HepG2 (cell line): ENCODE data around the gene U2AF1L4. TPM values are rescaled to one million over a fixed set of nuclear protein-coding genes. Genes with fewer than 3 reads are reported as not detected.
A peak's percentile ranks its signal among the peaks of the same experiment; 100 is the strongest.

Source experiments
- ATF7-NPFF ChIP-seq: sonication (generic); formaldehyde crosslinking; IDR thresholded peaks from 2 replicates; pipeline ENCODE4 v1.8.1; 2023; ENCODE audit warnings: mild to moderate bottlenecking, low read depth, missing genetic modification reagents, moderate library complexity
- BHLHE40 ChIP-seq: IDR thresholded peaks from 2 replicates; pipeline ENCODE4 v1.6.1; 2011; ENCODE audit warnings: low read length, improper control_type of control experiment
- CHCHD3 ChIP-seq: sonication (generic); formaldehyde crosslinking; IDR thresholded peaks from 2 replicates; pipeline ENCODE4 v1.8.0; 2022; ENCODE audit warnings: mild to moderate bottlenecking, missing genetic modification reagents, moderate library complexity
- GPN1 ChIP-seq: sonication (generic); formaldehyde crosslinking; IDR thresholded peaks from 2 replicates; pipeline ENCODE4 v1.5.1; 2020; ENCODE audit warnings: missing genetic modification reagents, borderline replicate concordance
- GTF3A ChIP-seq: sonication (generic); formaldehyde crosslinking; conservative IDR thresholded peaks from 2 replicates; pipeline ENCODE4 v1.4.0; 2020; ENCODE audit warnings: mild to moderate bottlenecking, missing genetic modification reagents
- IRX3 ChIP-seq: sonication (generic); formaldehyde crosslinking; IDR thresholded peaks from 2 replicates; pipeline ENCODE4 v1.8.1; 2023; ENCODE audit warnings: mild to moderate bottlenecking, low read depth, missing genetic modification reagents, borderline replicate concordance
- PRMT3 ChIP-seq: sonication (generic); formaldehyde crosslinking; IDR thresholded peaks from 2 replicates; pipeline ENCODE4 v1.8.1; 2022; ENCODE audit warnings: low read depth, mild to moderate bottlenecking, moderate library complexity, missing genetic modification reagents, borderline replicate concordance
- RAD21 ChIP-seq: fragments of 450-650 bp; formaldehyde crosslinking; IDR thresholded peaks from 2 replicates; pipeline ENCODE4 v1.5.0; 2020; ENCODE audit warnings: mild to moderate bottlenecking
- SP5 ChIP-seq: IDR thresholded peaks from 2 replicates; pipeline ENCODE4 v1.6.1; 2016; ENCODE audit warnings: low read depth, borderline replicate concordance
- SRSF1 ChIP-seq: fragments of 200-400 bp; formaldehyde crosslinking; optimal IDR thresholded peaks from 2 replicates; pipeline ENCODE3; 2017; ENCODE audit warnings: mild to moderate bottlenecking, low read depth, low read length, moderate library complexity
- THAP11 ChIP-seq: IDR thresholded peaks from 2 replicates; pipeline ENCODE4 v1.6.1; 2016; ENCODE audit warnings: missing biosample characterization, missing genetic modification reagents
- YEATS4 ChIP-seq: sonication (generic); formaldehyde crosslinking; IDR thresholded peaks from 2 replicates; pipeline ENCODE4 v1.4.0; 2020; ENCODE audit warnings: missing genetic modification reagents, borderline replicate concordance
- ZBTB7B ChIP-seq: sonication (generic); formaldehyde crosslinking; IDR thresholded peaks from 2 replicates; pipeline ENCODE4 v1.4.0; 2020; ENCODE audit warnings: missing genetic modification reagents
- ZMYM4 ChIP-seq: sonication (generic); formaldehyde crosslinking; IDR thresholded peaks from 2 replicates; pipeline ENCODE4 v1.8.1; 2023; ENCODE audit warnings: mild to moderate bottlenecking, missing genetic modification reagents
- ZNF263 ChIP-seq: sonication (generic); formaldehyde crosslinking; IDR thresholded peaks from 2 replicates; pipeline ENCODE4 v1.4.0; 2020; ENCODE audit warnings: missing genetic modification reagents
- ZSCAN22 ChIP-seq: sonication (generic); formaldehyde crosslinking; IDR thresholded peaks from 2 replicates; pipeline ENCODE4 v1.4.0; 2020; ENCODE audit warnings: mild to moderate bottlenecking, missing genetic modification reagents
- polyA plus RNA-seq, 8 experiments: library from polyadenylated mRNA; depleted of rRNA in 3 of 8; stranded (reverse) in 7 of 8; unstranded in 1 of 8; fragments of >200 nt; fragmentation: Illumina TruSeq in 4 of 8; extraction: Trizol in 4 of 8; gene quantifications; 2 replicates each; pipeline versions ENCODE4 v1.2.1 to v1.2.3, GENCODE V29; 2011 to 2016; ENCODE audit warnings: low read depth in 4 of 8, missing spikeins in 1 of 8, mixed read lengths in 1 of 8; ENCODE audit not compliant: insufficient read depth in 1 of 8
- total RNA-seq, 5 experiments: library from RNA; depleted of rRNA; stranded (reverse); fragments of >200 nt; fragmentation: Illumina TruSeq; extraction: Trizol; gene quantifications; 2 replicates each; pipeline ENCODE4 v1.2.3, GENCODE V29; 2016; ENCODE audit warnings: low read depth in 1 of 5
- TF ChIP-seq, protein P1 (sequence below): sonication (generic); formaldehyde crosslinking; IDR thresholded peaks from 2 replicates; pipeline ENCODE4 v1.4.0; 2020; ENCODE audit warnings: missing genetic modification reagents, borderline replicate concordance
- TF ChIP-seq, protein P2 (sequence below): sonication (generic); formaldehyde crosslinking; IDR thresholded peaks from 2 replicates; pipeline ENCODE4 v1.8.0; 2022; ENCODE audit warnings: mild to moderate bottlenecking, missing genetic modification reagents
- TF ChIP-seq, protein P3 (sequence below): sonication (generic); formaldehyde crosslinking; IDR thresholded peaks from 2 replicates; pipeline ENCODE4 v1.5.1; 2020; ENCODE audit warnings: missing genetic modification reagents, mild to moderate bottlenecking, borderline replicate concordance
- TF ChIP-seq, protein P4 (sequence below), 2 experiments: fragments of 450-650 bp in 1 of 2; sonication (generic) in 1 of 2; formaldehyde crosslinking; IDR thresholded peaks; 2 replicates each; pipeline versions ENCODE4 v1.5.0 to v1.8.0; 2020 to 2022; ENCODE audit warnings: mild to moderate bottlenecking in 1 of 2, missing genetic modification reagents in 1 of 2

Gene U2AF1L4
- total and polyA plus RNA-seq, 2 of the 13 experiments (the other 11 are each of a cell fraction or from before 2014, with no cell fraction given), result 7.9 to 15.4 TPM

DNA sequence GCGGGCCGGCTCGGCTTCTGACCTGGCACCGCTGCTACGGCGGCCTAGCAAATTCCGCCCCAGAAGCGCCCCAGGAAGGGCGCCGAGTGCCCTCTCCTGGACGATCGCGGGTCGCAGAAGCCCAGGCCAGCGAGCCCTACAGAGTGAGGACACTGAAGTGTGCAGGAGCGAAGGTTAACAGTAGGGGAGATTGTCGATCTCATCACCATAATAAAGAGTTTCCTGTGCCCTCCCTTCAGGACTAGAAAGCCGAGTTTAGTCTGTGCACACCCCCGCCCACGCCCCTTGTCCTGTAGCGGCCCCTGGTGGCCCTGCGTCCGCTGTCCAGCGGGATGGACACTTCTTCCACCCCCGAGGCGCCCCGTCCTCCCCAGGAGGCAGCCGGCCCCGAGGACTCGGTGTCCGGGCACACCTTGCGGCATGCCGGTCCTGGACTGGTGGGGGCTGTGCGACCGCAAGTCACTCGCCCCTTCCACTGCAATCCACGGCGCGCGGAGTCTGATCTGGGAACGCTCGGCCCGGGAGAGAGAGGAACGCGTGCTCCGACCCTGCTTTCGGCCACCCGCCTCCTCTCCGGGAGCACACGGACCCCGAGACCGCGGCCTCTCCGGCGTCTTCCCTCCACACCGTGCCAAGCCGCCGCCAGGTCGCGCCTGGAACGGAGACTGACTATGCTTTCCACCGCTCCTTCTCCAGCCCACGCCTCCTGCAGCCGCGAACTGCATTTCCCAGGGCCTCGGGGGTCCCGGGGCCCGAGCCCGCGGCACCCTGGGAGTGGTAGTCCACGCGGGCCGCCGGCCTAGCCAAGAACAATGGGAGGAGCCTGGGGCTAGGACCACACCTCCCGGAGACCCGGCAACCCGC, 28.2 kb downstream of the U2AF1L4 start (continued):
- TF ChIP-seq GTF3A (CRISPR knock-in tag) (0 out of 2 replicates have a peak, but pooled peaks have one; percentile 75), ZMYM4 (CRISPR knock-in tag) (peak; percentile 18; the same call in 1 of the 2 replicates), RAD21 (CRISPR knock-in tag) (peak; percentile 96), ATF7-NPFF (CRISPR knock-in tag) (0 out of 2 replicates have a peak, but pooled peaks have one; percentile 50), BHLHE40 (no peak), ZNF263 (peak; percentile 98), ZBTB7B (CRISPR knock-in tag) (peak; percentile 19; the same call in 1 of the 2 replicates), PRMT3 (CRISPR knock-in tag) (no peak; the same call in 1 of the 2 replicates), CHCHD3 (CRISPR knock-in tag) (0 out of 2 replicates have a peak, but pooled peaks have one; percentile 68), YEATS4 (CRISPR knock-in tag) (peak; percentile 49), SP5 (CRISPR knock-in tag) (0 out of 2 replicates have a peak, but pooled peaks have one; percentile 5), GPN1 (no peak), ZSCAN22 (CRISPR knock-in tag) (peak; percentile 34; the same call in 1 of the 2 replicates), THAP11 (CRISPR knock-in tag) (peak; percentile 97), IRX3 (CRISPR knock-in tag) (0 out of 2 replicates have a peak, but pooled peaks have one; percentile 23), SRSF1 (peak; percentile 54)
- TF ChIP-seq, protein P1, sequence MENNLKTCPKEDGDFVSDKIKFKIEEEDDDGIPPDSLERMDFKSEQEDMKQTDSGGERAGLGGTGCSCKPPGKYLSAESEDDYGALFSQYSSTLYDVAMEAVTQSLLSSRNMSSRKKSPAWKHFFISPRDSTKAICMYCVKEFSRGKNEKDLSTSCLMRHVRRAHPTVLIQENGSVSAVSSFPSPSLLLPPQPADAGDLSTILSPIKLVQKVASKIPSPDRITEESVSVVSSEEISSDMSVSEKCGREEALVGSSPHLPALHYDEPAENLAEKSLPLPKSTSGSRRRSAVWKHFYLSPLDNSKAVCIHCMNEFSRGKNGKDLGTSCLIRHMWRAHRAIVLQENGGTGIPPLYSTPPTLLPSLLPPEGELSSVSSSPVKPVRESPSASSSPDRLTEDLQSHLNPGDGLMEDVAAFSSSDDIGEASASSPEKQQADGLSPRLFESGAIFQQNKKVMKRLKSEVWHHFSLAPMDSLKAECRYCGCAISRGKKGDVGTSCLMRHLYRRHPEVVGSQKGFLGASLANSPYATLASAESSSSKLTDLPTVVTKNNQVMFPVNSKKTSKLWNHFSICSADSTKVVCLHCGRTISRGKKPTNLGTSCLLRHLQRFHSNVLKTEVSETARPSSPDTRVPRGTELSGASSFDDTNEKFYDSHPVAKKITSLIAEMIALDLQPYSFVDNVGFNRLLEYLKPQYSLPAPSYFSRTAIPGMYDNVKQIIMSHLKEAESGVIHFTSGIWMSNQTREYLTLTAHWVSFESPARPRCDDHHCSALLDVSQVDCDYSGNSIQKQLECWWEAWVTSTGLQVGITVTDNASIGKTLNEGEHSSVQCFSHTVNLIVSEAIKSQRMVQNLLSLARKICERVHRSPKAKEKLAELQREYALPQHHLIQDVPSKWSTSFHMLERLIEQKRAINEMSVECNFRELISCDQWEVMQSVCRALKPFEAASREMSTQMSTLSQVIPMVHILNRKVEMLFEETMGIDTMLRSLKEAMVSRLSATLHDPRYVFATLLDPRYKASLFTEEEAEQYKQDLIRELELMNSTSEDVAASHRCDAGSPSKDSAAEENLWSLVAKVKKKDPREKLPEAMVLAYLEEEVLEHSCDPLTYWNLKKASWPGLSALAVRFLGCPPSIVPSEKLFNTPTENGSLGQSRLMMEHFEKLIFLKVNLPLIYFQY, result no peak; the same call in 1 of the 2 replicates
- TF ChIP-seq, protein P2, sequence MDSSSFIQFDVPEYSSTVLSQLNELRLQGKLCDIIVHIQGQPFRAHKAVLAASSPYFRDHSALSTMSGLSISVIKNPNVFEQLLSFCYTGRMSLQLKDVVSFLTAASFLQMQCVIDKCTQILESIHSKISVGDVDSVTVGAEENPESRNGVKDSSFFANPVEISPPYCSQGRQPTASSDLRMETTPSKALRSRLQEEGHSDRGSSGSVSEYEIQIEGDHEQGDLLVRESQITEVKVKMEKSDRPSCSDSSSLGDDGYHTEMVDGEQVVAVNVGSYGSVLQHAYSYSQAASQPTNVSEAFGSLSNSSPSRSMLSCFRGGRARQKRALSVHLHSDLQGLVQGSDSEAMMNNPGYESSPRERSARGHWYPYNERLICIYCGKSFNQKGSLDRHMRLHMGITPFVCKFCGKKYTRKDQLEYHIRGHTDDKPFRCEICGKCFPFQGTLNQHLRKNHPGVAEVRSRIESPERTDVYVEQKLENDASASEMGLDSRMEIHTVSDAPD (CRISPR knock-in tag), result no peak; the same call in 1 of the 2 replicates
- TF ChIP-seq, protein P3, sequence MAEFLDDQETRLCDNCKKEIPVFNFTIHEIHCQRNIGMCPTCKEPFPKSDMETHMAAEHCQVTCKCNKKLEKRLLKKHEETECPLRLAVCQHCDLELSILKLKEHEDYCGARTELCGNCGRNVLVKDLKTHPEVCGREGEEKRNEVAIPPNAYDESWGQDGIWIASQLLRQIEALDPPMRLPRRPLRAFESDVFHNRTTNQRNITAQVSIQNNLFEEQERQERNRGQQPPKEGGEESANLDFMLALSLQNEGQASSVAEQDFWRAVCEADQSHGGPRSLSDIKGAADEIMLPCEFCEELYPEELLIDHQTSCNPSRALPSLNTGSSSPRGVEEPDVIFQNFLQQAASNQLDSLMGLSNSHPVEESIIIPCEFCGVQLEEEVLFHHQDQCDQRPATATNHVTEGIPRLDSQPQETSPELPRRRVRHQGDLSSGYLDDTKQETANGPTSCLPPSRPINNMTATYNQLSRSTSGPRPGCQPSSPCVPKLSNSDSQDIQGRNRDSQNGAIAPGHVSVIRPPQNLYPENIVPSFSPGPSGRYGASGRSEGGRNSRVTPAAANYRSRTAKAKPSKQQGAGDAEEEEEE (CRISPR knock-in tag), result no peak
- TF ChIP-seq, protein P4, sequence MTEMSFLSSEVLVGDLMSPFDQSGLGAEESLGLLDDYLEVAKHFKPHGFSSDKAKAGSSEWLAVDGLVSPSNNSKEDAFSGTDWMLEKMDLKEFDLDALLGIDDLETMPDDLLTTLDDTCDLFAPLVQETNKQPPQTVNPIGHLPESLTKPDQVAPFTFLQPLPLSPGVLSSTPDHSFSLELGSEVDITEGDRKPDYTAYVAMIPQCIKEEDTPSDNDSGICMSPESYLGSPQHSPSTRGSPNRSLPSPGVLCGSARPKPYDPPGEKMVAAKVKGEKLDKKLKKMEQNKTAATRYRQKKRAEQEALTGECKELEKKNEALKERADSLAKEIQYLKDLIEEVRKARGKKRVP (CRISPR knock-in tag; IDR thresholded peaks at IDR 0.05), result peak in 1 of 2 experiments; percentile 47; a peak in 1 of 4 replicates
